H1 (cell line): ENCODE results near the gene VTI1B. TPM values are rescaled to one million over a fixed set of nuclear protein-coding genes. Genes with fewer than 3 reads are reported as not detected.

Experiments used
- ASH2L ChIP-seq: fragments of 200-600, 300-600 bp; sonication (generic); IDR thresholded peaks from one replicate; pipeline ENCODE4 v1.7.1; 2017; ENCODE audit warnings: low read length
- BCL11A ChIP-seq, 2 experiments: IDR thresholded peaks; one replicate each; pipeline ENCODE4 v1.6.1; 2011; ENCODE audit warnings: low read depth in 2 of 2, low read length in 2 of 2, mild to moderate bottlenecking in 2 of 2
- BRCA1 ChIP-seq: IDR thresholded peaks from 2 replicates; pipeline ENCODE4 v1.6.1; 2012; ENCODE audit warnings: low read depth, low read length, improper control_type of control experiment
- CBX8 ChIP-seq: fragments of 300-800, 300-1000 bp; sonication (generic); IDR thresholded peaks from 2 replicates; pipeline ENCODE4 v1.7.1; 2016; ENCODE audit warnings: low read depth, low read length, borderline replicate concordance
- CHD1 ChIP-seq: IDR thresholded peaks from 2 replicates; pipeline ENCODE4 v1.6.1; 2012; ENCODE audit warnings: low read depth, low read length, improper control_type of control experiment
- CTBP2 ChIP-seq: IDR thresholded peaks from 2 replicates; pipeline ENCODE4 v1.7.0; 2011; ENCODE audit warnings: borderline replicate concordance, mild to moderate bottlenecking, moderate library complexity, mixed read lengths, low read length; ENCODE audit not compliant: insufficient read depth, insufficient read length
- EGR1 ChIP-seq: IDR thresholded peaks from 2 replicates; pipeline ENCODE4 v1.6.1; 2011; ENCODE audit warnings: low read depth, low read length, borderline replicate concordance
- EP300 ChIP-seq, 2 experiments: IDR thresholded peaks; 1 replicate in 1 of 2; 2 replicates in 1 of 2; pipeline ENCODE4 v1.6.1; 2011 to 2012; ENCODE audit warnings: low read depth in 2 of 2, low read length in 2 of 2, mild to moderate bottlenecking in 2 of 2, borderline replicate concordance in 1 of 2, inconsistent platforms in 1 of 2, moderate library complexity in 1 of 2
- JUN ChIP-seq: IDR thresholded peaks from 2 replicates; pipeline ENCODE4 v1.6.1; 2011; ENCODE audit warnings: low read depth, mild to moderate bottlenecking, improper control_type of control experiment, low read length
- KDM4A ChIP-seq: IDR thresholded peaks from one replicate; pipeline ENCODE4 v1.7.1; 2012; ENCODE audit warnings: low read depth, mild to moderate bottlenecking, moderate library complexity, low read length, inconsistent platforms; ENCODE audit not compliant: severe bottlenecking
- MAFK ChIP-seq: IDR thresholded peaks from 2 replicates; pipeline ENCODE4 v1.6.1; 2012; ENCODE audit warnings: low read depth, mild to moderate bottlenecking, improper control_type of control experiment, low read length
- NANOG ChIP-seq: IDR thresholded peaks from 2 replicates; pipeline ENCODE4 v1.6.1; 2011; ENCODE audit warnings: low read length, low read depth, mild to moderate bottlenecking, inconsistent platforms; ENCODE audit not compliant: insufficient read depth, poor library complexity, severe bottlenecking
- POLR2A ChIP-seq, 2 experiments: IDR thresholded peaks; 1 replicate in 1 of 2; 2 replicates in 1 of 2; pipeline ENCODE4 v1.6.1; 2011; ENCODE audit warnings: low read depth in 2 of 2, low read length in 2 of 2, mild to moderate bottlenecking in 2 of 2; ENCODE audit errors: control extremely low read depth in 1 of 2
- POLR2AphosphoS5 ChIP-seq: IDR thresholded peaks from 2 replicates; pipeline ENCODE4 v1.6.1; 2011; ENCODE audit warnings: low read depth, low read length
- RBBP5 ChIP-seq: IDR thresholded peaks from 2 replicates; pipeline ENCODE4 v1.7.1; 2012; ENCODE audit warnings: low read depth, mild to moderate bottlenecking, inconsistent platforms, low read length, moderate library complexity, borderline replicate concordance
- RFX5 ChIP-seq: IDR thresholded peaks from 2 replicates; pipeline ENCODE4 v1.6.1; 2011; ENCODE audit warnings: low read depth, low read length, improper control_type of control experiment, borderline replicate concordance
- SIN3A ChIP-seq, 2 experiments: IDR thresholded peaks in 1 of 2; conservative IDR thresholded peaks in 1 of 2; 2 replicates each; pipeline ENCODE4 v1.6.1; 2011 to 2012; ENCODE audit warnings: low read length in 2 of 2, improper control_type of control experiment in 1 of 2, low read depth in 1 of 2, mild to moderate bottlenecking in 1 of 2
- SIX5 ChIP-seq: IDR thresholded peaks from 2 replicates; pipeline ENCODE4 v1.6.1; 2011; ENCODE audit warnings: mild to moderate bottlenecking, low read depth, low read length
- SP1 ChIP-seq: IDR thresholded peaks from 2 replicates; pipeline ENCODE4 v1.6.1; 2011; ENCODE audit warnings: low read depth, low read length
- SP2 ChIP-seq: IDR thresholded peaks from 2 replicates; pipeline ENCODE4 v1.6.1; 2012; ENCODE audit warnings: mild to moderate bottlenecking, low read length, inconsistent platforms
- SUZ12 ChIP-seq: fragments of 200-600 bp; sonication (generic); IDR thresholded peaks from 2 replicates; pipeline ENCODE4 v1.6.1; 2012; ENCODE audit warnings: mild to moderate bottlenecking, inconsistent platforms, low read length, moderate library complexity, mixed read lengths
- TAF1 ChIP-seq: IDR thresholded peaks from 2 replicates; pipeline ENCODE4 v1.6.1; 2011; ENCODE audit warnings: mild to moderate bottlenecking, low read depth, low read length
- TCF12 ChIP-seq: IDR thresholded peaks from 2 replicates; pipeline ENCODE4 v1.6.1; 2011; ENCODE audit warnings: low read depth, mild to moderate bottlenecking, low read length
- YY1 ChIP-seq: IDR thresholded peaks from 2 replicates; pipeline ENCODE4 v1.6.1; 2011; ENCODE audit warnings: low read depth, mild to moderate bottlenecking, low read length
- polyA plus RNA-seq, 7 experiments: library from polyadenylated mRNA; depleted of rRNA in 3 of 7; stranded (reverse) in 5 of 7; unstranded in 2 of 7; fragments of >200 nt in 5 of 7; fragments of 200-250 nt in 2 of 7; gene quantifications; 1 replicate in 5 of 7; 2 replicates in 1 of 7; 4 replicates in 1 of 7; pipeline versions ENCODE4 v1.2.1 to v1.2.3, GENCODE V29; 2011 to 2013; ENCODE audit warnings: missing spikeins in 2 of 7, mixed read lengths in 2 of 7
- total RNA-seq: library from RNA; stranded (reverse); fragmentation: NEBNext Ultra II Directional; extraction: Animal tissue kit (Norgen Biotek cat#: 25700); gene quantifications from 2 replicates; pipeline ENCODE4 v1.2.1, GENCODE V29; 2021
- TF ChIP-seq, protein P1 (sequence below): IDR thresholded peaks from 2 replicates; pipeline ENCODE4 v1.6.1; 2012; ENCODE audit warnings: inconsistent platforms

Gene VTI1B
- total and polyA plus RNA-seq, 2 of the 8 experiments (the other 6 are each of a cell fraction or from before 2014, with no cell fraction given), result 28.1 to 98.7 TPM

DNA sequence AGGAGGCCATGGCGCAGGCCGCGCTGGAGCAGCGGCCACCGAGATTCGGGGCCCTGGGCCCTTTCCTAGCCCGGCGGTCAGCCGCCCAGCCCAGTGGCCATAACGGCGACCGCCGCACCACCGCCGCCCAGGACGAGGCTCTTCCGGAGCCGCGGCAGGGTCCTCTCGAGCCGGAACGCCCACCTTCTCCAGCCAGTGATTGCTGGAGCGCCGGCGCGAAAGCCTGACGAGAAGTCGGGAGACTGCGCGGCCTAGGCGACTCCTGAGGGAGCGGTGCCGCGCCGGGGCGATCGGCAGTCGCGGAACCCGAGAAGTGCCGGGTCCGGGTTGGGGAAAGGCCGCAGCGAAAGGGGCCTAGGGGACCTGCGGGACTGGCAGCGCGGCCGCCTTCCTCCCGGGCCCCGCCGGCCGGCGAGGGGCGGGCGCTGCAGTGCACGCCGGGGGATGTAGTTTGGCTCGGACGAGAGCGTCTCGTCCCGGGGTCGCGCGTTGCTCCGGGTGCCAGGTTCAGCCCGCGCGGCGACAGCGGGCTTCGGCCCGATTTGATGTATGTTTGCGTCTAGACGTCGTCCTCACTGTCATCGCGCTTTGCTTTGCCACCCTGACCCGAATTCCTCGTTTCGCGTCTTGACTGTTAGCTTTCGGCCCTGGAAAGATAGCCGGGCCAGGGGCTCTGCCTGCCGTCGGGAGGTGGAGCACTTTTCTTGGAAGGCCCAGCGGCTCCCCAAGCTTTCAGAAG is at the start of gene VTI1B (continued):
- TF ChIP-seq SIX5 (peak; percentile 58; the same call in 1 of the 2 replicates), CBX8 (no peak), EP300 (IDR thresholded peaks at IDR 0.05; ENCODE audit: borderline replicate concordance in 1 of 2, low read depth in 2 of 2, low read length in 2 of 2) (no peak), TAF1 (peak; percentile 62), JUN (no peak), SP2 (no peak), YY1 (0 out of 2 replicates have a peak, but pooled peaks have one; percentile 60), ASH2L (peak; percentile 91), CHD1 (no peak), SUZ12 (no peak), BCL11A (IDR thresholded peaks at IDR 0.05; ENCODE audit: low read depth in 2 of 2, low read length in 2 of 2) (no peak), SIN3A (conservative IDR thresholded peaks at IDR 0.05 in 1 of 2, IDR thresholded peaks at IDR 0.05 in 1 of 2; ENCODE audit: low read depth in 1 of 2, low read length in 2 of 2) (peak; percentile 27 to 90; a peak in 3 of 4 replicates), POLR2AphosphoS5 (peak; percentile 37), MAFK (no peak), SP1 (peak; percentile 40; the same call in 1 of the 2 replicates), POLR2A (IDR thresholded peaks at IDR 0.05; ENCODE audit: control extremely low read depth in 1 of 2, low read depth in 2 of 2, low read length in 2 of 2) (peak; percentile 63 to 83), TCF12 (no peak), BRCA1 (no peak), RFX5 (no peak), NANOG (no peak), EGR1 (0 out of 2 replicates have a peak, but pooled peaks have one; percentile 36), CTBP2 (no peak), KDM4A (peak; percentile 48), RBBP5 (0 out of 2 replicates have a peak, but pooled peaks have one; percentile 71)
- TF ChIP-seq, protein P1, sequence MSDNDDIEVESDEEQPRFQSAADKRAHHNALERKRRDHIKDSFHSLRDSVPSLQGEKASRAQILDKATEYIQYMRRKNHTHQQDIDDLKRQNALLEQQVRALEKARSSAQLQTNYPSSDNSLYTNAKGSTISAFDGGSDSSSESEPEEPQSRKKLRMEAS, result peak; percentile 48; the same call in 1 of the 2 replicates
